OCI-LY1 (cell line): ENCODE data around the gene RFC3.

Experiments
- H2AFZ ChIP-seq: fragments of 200-600 bp; sonication (generic), shearing (Covaris generic); 2 replicates; pipeline ENCODE4 v1.6.0; 2014; ENCODE audit warnings: antibody characterized with exemption, mild to moderate bottlenecking, low read length
- H3F3A ChIP-seq: fragments of 200-600 bp; sonication (generic), shearing (Covaris generic); 2 replicates; pipeline ENCODE4 v1.6.0; 2014; ENCODE audit warnings: mild to moderate bottlenecking, antibody characterized with exemption, low read length, moderate library complexity; ENCODE audit not compliant: insufficient read depth
- H3K27ac ChIP-seq: fragments of 200-600 bp; sonication (generic); 2 replicates; pipeline ENCODE4 v1.5.1; 2014; ENCODE audit warnings: low read length, mixed run types, mild to moderate bottlenecking, low read depth; ENCODE audit not compliant: poor library complexity, severe bottlenecking
- H3K27me3 ChIP-seq: fragments of 200-600 bp; sonication (generic); 2 replicates; pipeline ENCODE4 v1.6.0; 2014; ENCODE audit warnings: antibody characterized with exemption, mild to moderate bottlenecking, low read length, moderate library complexity; ENCODE audit not compliant: insufficient read depth
- H3K36me3 ChIP-seq: fragments of 200-600 bp; sonication (generic); 2 replicates; pipeline ENCODE4 v1.6.1; 2014; ENCODE audit warnings: mild to moderate bottlenecking, antibody characterized with exemption, low read length, moderate library complexity, mixed read lengths; ENCODE audit not compliant: insufficient read depth
- H3K4me1 ChIP-seq: fragments of 200-600 bp; sonication (generic); 2 replicates; pipeline ENCODE4 v1.5.1; 2014; ENCODE audit warnings: mild to moderate bottlenecking, low read length, moderate library complexity; ENCODE audit not compliant: insufficient read depth, severe bottlenecking
- H3K4me2 ChIP-seq: fragments of 200-600 bp; sonication (generic), shearing (Covaris generic); 2 replicates; pipeline ENCODE4 v1.6.1; 2014; ENCODE audit warnings: low read length
- H3K4me3 ChIP-seq: fragments of 200-600 bp; sonication (generic); 2 replicates; pipeline ENCODE4 v1.5.1; 2014; ENCODE audit warnings: low read length, low read depth, mild to moderate bottlenecking, mixed read lengths; ENCODE audit not compliant: poor library complexity, severe bottlenecking
- H3K79me2 ChIP-seq: fragments of 200-600 bp; shearing (Covaris generic); 2 replicates; pipeline ENCODE4 v1.6.1; 2016; ENCODE audit warnings: mixed run types, low read length, mixed read lengths; ENCODE audit not compliant: insufficient read depth
- H3K9ac ChIP-seq: fragments of 200-600 bp; sonication (generic), shearing (Covaris generic); 2 replicates; pipeline ENCODE4 v1.6.1; 2014; ENCODE audit warnings: mild to moderate bottlenecking, low read length, mixed read lengths
- H3K9me2 ChIP-seq: fragments of 200-600 bp; sonication (generic), shearing (Covaris generic); 2 replicates; pipeline ENCODE4 v1.6.1; 2014; ENCODE audit warnings: low read depth, mild to moderate bottlenecking, low read length, mixed read lengths
- H3K9me3 ChIP-seq: fragments of 200-600 bp; shearing (Covaris generic); 2 replicates; pipeline ENCODE4 v1.6.1; 2014; ENCODE audit warnings: low read length, mixed read lengths
- H4K20me1 ChIP-seq: fragments of 200-600 bp; sonication (generic), shearing (Covaris generic); 2 replicates; pipeline ENCODE4 v1.6.0; 2016; ENCODE audit warnings: mild to moderate bottlenecking, low read length; ENCODE audit not compliant: insufficient read depth
- EZH2 ChIP-seq: fragments of 200-600 bp; sonication (generic), shearing (Covaris generic); IDR thresholded peaks from 2 replicates; pipeline ENCODE4 v1.8.0; 2017; ENCODE audit warnings: borderline replicate concordance, mixed run types, mild to moderate bottlenecking, antibody characterized with exemption, low read length, moderate library complexity, mixed read lengths
- TF ChIP-seq, protein P1 (sequence below): fragments of 200-600 bp; sonication (generic), shearing (Covaris generic); IDR thresholded peaks from 2 replicates; pipeline ENCODE4 v1.5.1; 2017; ENCODE audit warnings: mild to moderate bottlenecking, antibody characterized with exemption, low read length, moderate library complexity, mixed read lengths

The RFC3 gene

DNA sequence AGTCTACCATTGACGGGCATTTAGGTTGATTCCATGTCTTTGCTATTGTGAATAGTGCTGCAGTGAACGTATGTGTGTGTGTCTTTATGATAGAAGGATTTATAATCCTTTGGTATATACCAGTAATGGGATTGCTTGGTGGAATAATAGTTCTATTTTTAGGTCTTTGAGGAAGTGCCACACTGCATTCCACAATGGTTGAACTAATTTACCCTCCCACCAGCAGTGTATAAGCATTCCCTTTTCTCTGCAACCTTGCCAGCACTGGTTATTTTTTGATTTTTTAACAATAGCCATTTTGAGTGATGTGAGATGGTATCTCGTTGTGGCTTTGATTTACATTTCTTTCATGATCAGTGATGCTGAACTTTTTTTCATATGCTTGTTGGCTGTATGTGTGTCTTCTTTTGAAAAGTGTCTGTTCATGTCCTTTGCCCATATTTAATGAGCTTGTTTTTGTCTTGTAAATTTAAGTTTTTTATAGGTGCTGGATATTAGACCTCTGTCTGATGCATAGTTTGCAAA, 37.5 kb downstream of the RFC3 start:
- Histone ChIP-seq H3K4me2 (no peak overlapping the region), H3K9ac (no peak overlapping the region), H3K9me2 (no peaks in the 10 kb centered on the region), H3K27ac (peak overlapping the region; percentile 51), H2AFZ (no peak overlapping the region), H3K4me3 (no peak overlapping the region), H4K20me1 (no peaks in the 10 kb centered on the region), H3K27me3 (no peaks in the 10 kb centered on the region), H3F3A (no peaks in the 10 kb centered on the region), H3K4me1 (peaks cover 26% of the 10 kb centered on the region), H3K79me2 (no peaks in the 10 kb centered on the region), H3K9me3 (no peaks in the 10 kb centered on the region), H3K36me3 (peaks cover 17% of the 10 kb centered on the region; the same call in 1 of the 2 replicates)
- TF ChIP-seq EZH2, result no peak
- TF ChIP-seq, protein P1, sequence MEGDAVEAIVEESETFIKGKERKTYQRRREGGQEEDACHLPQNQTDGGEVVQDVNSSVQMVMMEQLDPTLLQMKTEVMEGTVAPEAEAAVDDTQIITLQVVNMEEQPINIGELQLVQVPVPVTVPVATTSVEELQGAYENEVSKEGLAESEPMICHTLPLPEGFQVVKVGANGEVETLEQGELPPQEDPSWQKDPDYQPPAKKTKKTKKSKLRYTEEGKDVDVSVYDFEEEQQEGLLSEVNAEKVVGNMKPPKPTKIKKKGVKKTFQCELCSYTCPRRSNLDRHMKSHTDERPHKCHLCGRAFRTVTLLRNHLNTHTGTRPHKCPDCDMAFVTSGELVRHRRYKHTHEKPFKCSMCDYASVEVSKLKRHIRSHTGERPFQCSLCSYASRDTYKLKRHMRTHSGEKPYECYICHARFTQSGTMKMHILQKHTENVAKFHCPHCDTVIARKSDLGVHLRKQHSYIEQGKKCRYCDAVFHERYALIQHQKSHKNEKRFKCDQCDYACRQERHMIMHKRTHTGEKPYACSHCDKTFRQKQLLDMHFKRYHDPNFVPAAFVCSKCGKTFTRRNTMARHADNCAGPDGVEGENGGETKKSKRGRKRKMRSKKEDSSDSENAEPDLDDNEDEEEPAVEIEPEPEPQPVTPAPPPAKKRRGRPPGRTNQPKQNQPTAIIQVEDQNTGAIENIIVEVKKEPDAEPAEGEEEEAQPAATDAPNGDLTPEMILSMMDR, result no peak

- Histone ChIP-seq H3K27me3 (no peaks in the 10 kb centered on the region), H3K9me2 (no peaks in the 10 kb centered on the region), H2AFZ (no peak overlapping the region), H3K4me3 (no peak overlapping the region), H3K27ac (no peak overlapping the region), H3K4me2 (no peak overlapping the region), H3K36me3 (peaks cover 7% of the 10 kb centered on the region; the same call in 1 of the 2 replicates), H3K9ac (no peak overlapping the region), H4K20me1 (no peaks in the 10 kb centered on the region), H3K79me2 (no peaks in the 10 kb centered on the region), H3F3A (no peaks in the 10 kb centered on the region), H3K4me1 (peaks cover 7% of the 10 kb centered on the region), H3K9me3 (no peaks in the 10 kb centered on the region)
- no peak for TF ChIP-seq EZH2
- TF ChIP-seq, protein P1, result no peak
These were observed 41.8 kb downstream of the RFC3 start for GRCh38 chr13:33859691-33860303.

GRCh38 chr13:33860526-33860925, 42.6 kb downstream of the RFC3 start:
- H3K4me3 ChIP-seq, result no peak overlapping the region
- H3K4me1 ChIP-seq, result peaks cover 3% of the 10 kb centered on the region
- H3K4me2 ChIP-seq, result no peak overlapping the region
- no peaks in the 10 kb centered on the region for H3K79me2 ChIP-seq
- H3K36me3 ChIP-seq, result peaks cover 7% of the 10 kb centered on the region; the same call in 1 of the 2 replicates
- TF ChIP-seq, protein P1, result no peak
- no peak for TF ChIP-seq EZH2
- H4K20me1 ChIP-seq, result no peaks in the 10 kb centered on the region
- no peak overlapping the region for H3K27ac ChIP-seq
- no peaks in the 10 kb centered on the region for H3F3A ChIP-seq
- H3K9me3 ChIP-seq, result no peaks in the 10 kb centered on the region
- no peaks in the 10 kb centered on the region for H3K27me3 ChIP-seq
- H3K9me2 ChIP-seq, result no peaks in the 10 kb centered on the region
- H2AFZ ChIP-seq, result no peak overlapping the region
- no peak overlapping the region for H3K9ac ChIP-seq
